Measurements from ENCODE around the gene ZNF236.

DNA sequence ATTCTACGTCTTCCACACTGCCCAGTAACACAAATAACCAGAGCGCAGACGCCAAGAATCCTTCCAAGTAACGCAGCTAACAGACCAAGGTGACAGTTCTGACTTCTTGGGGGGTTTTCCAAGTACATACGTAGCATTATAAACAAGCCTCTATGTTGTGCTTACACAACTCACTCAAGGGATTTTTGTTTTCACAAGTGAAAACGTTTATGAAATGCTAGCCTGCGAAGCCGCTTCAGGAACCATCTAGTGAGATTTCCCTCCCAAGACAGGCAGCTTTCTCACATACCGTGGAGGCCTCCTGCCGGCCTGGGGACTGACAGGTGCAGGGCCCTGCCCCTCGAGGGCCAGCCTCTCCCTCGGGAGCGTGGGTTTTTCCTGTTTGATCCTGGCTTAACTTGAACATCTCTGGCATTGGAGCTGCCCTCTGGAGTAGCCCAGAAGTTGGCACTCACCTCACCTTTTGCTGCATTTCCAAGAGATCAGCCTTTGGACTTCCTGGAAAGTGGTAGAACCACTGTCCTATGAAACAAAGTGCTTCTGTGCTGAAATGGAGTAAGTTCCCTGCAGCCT lies 159.1 kb downstream of the ZNF236 start:
- TF ChIP-seq, protein P1, sequence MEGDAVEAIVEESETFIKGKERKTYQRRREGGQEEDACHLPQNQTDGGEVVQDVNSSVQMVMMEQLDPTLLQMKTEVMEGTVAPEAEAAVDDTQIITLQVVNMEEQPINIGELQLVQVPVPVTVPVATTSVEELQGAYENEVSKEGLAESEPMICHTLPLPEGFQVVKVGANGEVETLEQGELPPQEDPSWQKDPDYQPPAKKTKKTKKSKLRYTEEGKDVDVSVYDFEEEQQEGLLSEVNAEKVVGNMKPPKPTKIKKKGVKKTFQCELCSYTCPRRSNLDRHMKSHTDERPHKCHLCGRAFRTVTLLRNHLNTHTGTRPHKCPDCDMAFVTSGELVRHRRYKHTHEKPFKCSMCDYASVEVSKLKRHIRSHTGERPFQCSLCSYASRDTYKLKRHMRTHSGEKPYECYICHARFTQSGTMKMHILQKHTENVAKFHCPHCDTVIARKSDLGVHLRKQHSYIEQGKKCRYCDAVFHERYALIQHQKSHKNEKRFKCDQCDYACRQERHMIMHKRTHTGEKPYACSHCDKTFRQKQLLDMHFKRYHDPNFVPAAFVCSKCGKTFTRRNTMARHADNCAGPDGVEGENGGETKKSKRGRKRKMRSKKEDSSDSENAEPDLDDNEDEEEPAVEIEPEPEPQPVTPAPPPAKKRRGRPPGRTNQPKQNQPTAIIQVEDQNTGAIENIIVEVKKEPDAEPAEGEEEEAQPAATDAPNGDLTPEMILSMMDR (IDR thresholded peaks at IDR 0.05): no peak
- no peak for TF ChIP-seq POLR2A (IDR thresholded peaks at IDR 0.05)
